Measurements from ENCODE around the gene OGFOD3. TPM values are rescaled to one million over a fixed set of nuclear protein-coding genes. Genes with fewer than 3 reads are reported as not detected.
"Not testable (repeated sequence)": the region's sequence is repeated elsewhere in the genome, so short reads cannot be mapped to it uniquely, and the experiment has no call there.

The OGFOD3 gene
- total RNA-seq, 1 experiment from 2014 or later: 38.7 TPM

DNA sequence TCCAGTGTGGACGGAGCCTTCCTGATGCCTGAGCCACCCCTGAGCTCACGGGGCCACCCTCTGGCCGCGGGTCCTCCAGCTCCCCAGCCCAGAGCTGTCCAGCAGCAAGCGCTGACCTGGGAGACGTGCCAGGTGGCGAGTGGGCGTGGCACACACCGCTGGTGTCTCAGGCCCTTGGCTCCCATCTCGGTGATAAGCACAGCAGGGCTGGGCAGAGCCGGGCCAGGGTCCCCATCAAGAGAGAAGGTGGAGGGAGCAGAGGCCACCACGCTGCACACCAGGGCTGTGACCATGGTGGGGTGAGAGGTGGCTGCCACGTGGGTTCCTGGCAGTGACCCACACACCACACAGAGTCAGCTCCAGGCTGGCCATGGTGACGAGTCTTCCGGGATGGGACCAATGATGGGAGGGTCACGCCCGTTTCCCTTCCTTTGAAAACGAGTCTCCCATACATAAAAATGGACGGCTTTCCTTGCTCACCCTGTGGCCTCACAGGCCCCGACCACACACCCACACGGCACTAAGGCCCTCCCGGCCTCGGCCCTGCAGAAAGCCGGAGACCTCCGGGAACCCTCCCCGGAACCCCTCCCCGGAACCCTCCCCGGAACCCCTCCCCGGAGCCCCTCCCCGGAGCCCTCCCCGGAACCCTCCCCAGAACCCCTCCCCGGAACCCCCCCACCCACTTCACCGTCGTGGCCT, 30.0 kb downstream of the OGFOD3 start:
- peak; percentile 56 for DNase-seq (ENCODE audit: low spot score)

DNA sequence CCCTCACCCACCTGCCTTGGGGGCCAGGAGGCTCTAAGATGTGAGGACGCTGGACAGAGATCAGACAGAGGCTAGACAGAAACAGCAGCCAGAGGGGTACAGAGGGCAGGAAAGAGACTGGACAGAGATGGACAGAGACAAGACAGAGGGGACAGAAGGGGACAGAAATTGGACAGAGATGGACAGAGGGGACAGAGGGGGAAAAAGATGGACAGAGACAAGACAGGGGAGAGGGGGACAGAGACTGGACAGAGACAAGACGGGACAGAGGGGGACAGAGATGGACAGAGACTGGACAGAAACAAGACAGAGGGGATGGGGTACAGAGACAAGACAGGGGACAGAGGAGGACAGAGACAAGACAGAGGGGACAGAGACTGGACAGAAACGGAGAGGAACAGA, 30.7 kb downstream of the OGFOD3 start:
- no peak for DNase-seq (ENCODE audit: low spot score)

- no peak for DNase-seq (ENCODE audit: low spot score)
Observed at GRCh38 chr17:82386881-82387704, 31.3 kb downstream of the OGFOD3 start.

DNA sequence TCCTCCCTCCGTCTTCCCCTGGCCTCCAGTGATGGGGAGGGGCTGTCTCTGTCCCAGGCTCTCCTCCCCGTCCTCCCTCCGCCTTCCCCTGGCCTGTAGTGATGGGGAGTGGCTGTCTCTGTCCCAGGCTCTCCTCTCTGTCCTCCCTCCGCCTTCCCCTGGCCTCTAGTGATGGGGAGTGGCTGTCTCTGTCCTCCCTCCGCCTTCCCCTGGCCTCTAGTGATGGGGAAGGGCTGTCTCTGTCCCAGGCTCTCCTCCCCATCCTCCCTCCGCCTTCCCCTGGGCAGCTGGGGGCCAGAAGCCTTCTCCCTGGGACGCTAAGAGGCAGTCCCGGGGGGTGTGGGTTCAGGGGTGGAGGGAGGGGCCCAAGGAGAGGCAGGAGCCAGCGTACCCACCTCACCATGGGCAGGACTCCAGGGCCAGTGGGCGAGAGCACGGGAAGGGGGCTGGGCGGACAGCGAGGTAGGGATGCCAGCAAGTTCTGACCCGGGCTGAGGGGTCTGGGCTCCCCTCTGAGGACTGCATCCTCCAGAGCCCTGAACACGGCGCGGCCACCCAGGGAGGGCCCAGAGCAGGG, 32.0 kb downstream of the OGFOD3 start:
- no peak for DNase-seq (ENCODE audit: low spot score)

DNA sequence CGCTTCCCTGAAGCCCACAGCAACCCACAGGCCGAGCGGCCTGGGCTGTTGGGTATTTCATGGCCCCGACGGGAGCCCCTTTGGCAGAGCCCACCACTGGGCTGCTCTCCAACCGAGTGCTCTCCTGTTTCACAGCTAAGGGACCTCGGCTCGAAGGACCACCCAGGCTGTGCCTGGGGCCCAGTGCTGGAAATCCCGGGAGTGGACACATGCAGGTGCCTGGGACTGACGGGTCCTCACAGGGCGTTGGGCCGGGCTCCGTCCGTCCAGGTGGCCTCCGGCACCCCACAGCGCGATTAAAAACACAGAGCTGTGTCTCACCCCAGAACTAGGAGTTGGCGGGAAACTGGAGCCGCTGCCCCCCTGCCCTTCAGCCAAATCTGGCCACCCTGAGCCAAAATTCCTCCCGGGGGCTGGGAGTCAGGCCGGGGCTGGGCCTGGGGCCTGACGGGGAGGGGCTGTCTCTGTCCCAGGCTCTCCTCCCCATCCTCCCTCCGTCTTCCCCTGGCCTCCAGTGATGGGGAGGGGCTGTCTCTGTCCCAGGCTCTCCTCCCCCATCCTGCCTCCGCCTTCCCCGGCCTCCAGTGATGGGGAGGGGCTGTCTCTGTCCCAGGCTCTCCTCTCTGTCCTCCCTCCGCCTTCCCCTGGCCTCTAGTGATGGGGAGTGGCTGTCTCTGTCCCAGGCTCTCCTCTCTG, 32.7 kb downstream of the OGFOD3 start:
- no peak for DNase-seq (ENCODE audit: low spot score)

DNA sequence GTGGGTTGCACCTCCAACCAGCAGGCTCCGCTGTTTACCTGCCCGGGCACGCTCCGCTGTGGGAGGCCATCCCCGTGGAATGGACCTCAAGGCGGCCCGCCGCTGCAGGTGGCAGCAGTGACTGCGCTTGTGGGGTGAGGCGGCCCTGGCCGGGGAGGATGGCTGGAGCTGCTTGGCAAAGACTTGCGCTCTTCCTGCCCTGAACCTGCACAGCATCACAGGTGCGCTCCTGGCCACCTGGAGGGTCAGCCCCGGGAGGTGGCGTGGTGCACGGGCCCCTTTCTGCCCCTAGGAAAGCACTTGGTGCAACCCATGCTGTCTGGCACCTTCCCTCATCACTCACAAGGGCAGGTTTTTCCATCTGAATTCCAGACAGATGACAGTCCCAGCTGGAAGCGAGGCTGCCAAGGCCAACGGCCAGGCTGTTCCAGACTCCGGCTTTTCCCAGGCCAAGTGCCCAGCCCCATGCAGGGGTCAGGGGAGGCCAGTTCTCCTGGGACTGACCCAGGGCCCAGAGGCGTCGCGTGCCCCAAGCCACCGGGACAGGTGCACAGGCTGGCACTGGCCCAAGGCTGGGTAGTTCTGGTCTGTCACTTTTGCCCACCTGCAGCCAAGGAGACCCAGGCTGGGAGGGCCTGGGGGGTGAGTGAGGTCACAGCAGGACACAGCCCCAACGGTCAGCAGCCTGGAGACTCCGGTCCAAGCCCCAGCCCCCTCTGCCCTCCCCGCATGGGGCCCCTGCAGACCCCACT, 33.5 kb downstream of the OGFOD3 start:
- DNase-seq (ENCODE audit: low spot score): peak; percentile 54

DNA sequence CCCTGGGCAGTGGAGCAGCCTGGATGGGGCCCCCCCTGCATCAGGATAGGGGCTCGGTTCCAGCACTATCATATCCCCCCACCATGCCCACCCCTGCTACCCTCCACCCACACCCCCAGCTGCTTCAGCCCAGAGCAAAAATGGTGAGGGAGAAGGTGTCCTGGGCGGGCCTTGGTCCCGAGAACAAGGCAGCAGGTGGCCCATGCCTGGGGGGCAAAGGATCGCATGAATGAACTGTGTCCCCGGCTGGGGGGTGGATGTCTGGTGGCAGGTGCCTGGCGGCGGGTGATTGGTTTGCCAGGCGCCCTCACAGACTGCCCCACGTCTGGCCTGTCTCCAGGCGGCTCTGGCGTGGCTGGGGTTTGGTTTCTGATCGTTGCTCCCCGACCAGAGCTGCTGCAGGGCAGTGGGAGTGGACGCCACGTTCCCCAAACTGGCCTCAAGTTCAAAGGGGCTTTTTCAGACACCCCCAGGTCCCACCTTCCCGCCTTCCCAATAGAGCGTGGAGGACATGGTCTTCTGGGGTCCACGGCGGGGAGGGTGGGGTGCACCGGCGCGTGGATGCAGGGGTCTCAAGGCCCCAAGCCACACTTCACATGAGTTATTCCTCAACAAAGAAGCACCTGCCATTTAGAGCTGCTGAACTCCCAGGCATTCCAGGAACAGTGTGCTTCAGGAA, 34.2 kb downstream of the OGFOD3 start:
- no peak for DNase-seq (ENCODE audit: low spot score)

GRCh38 chr17:82383411-82383810, 35.0 kb downstream of the OGFOD3 start:
- no peak for DNase-seq (ENCODE audit: low spot score)

- DNase-seq (ENCODE audit: low spot score): no peak
Observed at GRCh38 chr17:82382933-82383255, 35.5 kb downstream of the OGFOD3 start.

DNA sequence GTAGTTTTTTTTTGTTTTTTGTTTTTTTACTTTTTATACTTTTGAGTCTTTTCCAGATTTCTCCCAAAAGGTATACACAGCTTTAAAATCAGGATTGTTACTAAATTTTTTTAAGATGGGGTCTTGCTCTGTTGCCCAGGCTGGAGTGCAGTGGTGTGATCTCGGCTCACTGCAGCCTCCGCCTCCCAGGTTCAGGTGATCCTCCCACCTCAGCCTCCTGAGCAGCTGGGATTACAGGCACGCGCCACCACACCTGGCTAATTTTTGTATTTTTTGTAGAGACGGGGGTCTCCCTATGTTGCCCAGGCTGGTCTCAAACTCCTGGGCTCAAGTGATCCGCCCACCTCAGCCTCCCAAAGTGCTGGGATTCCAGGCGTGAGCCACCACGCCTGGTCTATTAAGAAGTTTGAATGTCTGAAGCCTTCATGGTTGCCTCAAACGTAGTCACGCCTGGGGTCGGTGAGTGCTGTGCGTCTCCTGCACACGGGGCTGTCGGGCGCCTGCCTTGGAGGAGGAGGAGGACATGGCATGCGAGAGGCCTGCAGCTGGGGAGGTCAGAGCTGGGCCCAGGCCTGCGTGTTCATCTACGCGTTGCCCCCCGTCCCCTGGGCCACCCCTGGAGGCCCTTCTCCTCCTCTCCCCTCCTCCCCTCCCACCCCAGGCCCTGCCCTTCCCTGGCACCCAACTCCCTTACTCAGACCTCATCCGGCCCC, 36.0 kb downstream of the OGFOD3 start:
- not testable (repeated sequence) for DNase-seq (ENCODE audit: low spot score)

GRCh38 chr17:82381703-82382009, 36.7 kb downstream of the OGFOD3 start:
- DNase-seq (ENCODE audit: low spot score): not testable (repeated sequence)

GRCh38 chr17:82380860-82381702, 37.3 kb downstream of the OGFOD3 start:
- DNase-seq (ENCODE audit: low spot score): no peak

DNA sequence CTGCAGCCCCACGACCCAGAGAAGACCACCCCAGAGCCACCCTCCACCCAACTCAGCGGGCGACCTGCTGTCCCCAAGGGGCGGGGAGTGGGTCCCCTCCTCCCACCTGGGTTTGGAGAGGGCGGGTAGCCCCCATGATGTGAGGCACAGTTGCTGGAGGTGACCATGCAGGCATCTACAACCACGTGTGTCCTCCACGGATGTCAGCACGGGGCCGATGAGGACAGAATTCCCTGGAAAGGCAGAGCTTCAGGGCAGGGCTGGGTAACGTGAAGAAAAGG, 39.7 kb downstream of the OGFOD3 start:
- DNase-seq (ENCODE audit: low spot score): no peak

GRCh38 chr17:82377924-82378740, 40.3 kb downstream of the OGFOD3 start:
- DNase-seq (ENCODE audit: low spot score): no peak

DNA sequence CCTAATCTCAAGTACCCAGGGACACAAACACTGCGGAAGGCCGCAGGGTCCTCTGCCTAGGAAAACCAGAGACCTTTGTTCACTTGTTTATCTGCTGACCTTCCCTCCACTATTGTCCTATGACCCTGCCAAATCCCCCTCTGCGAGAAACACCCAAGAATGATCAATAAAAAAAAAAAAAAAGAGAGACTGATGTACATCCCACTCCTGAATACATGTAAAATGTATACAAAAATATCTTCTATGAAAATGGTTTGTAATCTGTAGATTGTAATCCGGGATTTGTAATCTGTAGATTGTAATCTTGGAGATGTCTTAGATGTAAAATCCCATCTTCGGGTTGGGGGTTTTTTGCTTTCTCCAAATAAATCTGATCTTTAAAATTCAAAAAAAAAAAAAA, 41.1 kb downstream of the OGFOD3 start:
- not testable (repeated sequence) for DNase-seq (ENCODE audit: low spot score)

DNA sequence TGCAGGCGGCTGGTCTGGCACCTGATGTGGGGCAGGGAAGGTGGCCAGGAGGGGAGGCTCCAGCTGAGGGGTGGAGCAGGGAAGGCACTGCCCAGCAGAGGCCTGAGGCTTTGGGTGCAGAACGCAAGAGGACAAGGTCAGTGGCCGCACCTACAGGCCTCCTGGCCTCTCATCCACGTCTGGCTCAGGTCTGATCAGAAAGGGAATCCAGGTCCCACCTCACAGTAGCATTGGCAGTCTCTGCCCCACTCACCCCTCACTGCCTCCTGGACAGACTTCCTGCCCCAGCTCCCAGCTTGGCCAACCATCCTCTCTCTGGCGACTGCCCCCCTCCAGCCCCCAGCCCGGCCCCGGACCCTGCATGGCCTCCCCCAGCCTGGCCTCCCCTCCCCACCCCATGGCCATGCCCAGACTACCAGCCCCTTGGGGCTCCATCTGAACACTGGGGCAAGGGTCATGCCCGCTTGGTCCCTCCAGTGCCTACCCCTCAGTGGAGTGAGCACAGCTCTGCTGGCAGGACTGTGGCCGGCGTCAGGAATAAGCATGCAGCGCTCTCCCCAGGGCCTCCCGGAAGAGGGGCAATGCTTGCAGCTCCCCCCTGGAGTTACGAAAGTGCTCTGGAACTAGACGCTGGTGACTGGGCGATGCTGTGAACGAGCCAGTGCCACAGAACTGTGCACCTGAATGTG, 42.2 kb downstream of the OGFOD3 start:
- DNase-seq (ENCODE audit: low spot score): no peak

GRCh38 chr17:82375359-82376041, 42.9 kb downstream of the OGFOD3 start:
- no peak for DNase-seq (ENCODE audit: low spot score)
